Endodermal cell (in vitro differentiated cells): Measurements from ENCODE around the gene CHDH. TPM values are rescaled to one million over a fixed set of nuclear protein-coding genes. Genes with fewer than 3 reads are reported as not detected.

Source experiments
- DNase-seq: peaks from one replicate; pipeline ENCODE4 v3.0.0-alpha.2; 2017
- H3K27ac ChIP-seq: 2 replicates; pipeline ENCODE4 v1.5.1; 2013; ENCODE audit warnings: mild to moderate bottlenecking, low read depth, low read length, moderate library complexity
- H3K27me3 ChIP-seq: 2 replicates; pipeline ENCODE4 v1.6.1; 2013; ENCODE audit warnings: mild to moderate bottlenecking, low read length, moderate library complexity; ENCODE audit not compliant: insufficient read depth, control insufficient read depth, poor library complexity, severe bottlenecking
- H3K36me3 ChIP-seq: 2 replicates; pipeline ENCODE4 v1.7.0; 2013; ENCODE audit warnings: mild to moderate bottlenecking, low read length, moderate library complexity; ENCODE audit not compliant: control insufficient read depth, insufficient read depth
- H3K4me1 ChIP-seq: one replicate; pipeline ENCODE4 v1.7.0; 2013; ENCODE audit warnings: low read length; ENCODE audit not compliant: control insufficient read depth, insufficient read depth
- H3K4me3 ChIP-seq: 2 replicates; pipeline ENCODE4 v1.5.1; 2013; ENCODE audit warnings: mild to moderate bottlenecking, low read length, moderate library complexity
- H3K9ac ChIP-seq: 2 replicates; pipeline ENCODE4 v1.6.1; 2013; ENCODE audit warnings: mild to moderate bottlenecking, low read length, moderate library complexity; ENCODE audit not compliant: poor library complexity, severe bottlenecking; ENCODE audit errors: extremely low read depth
- H3K9me3 ChIP-seq: 2 replicates; pipeline ENCODE4 v1.6.1; 2013; ENCODE audit warnings: mild to moderate bottlenecking, low read length, moderate library complexity; ENCODE audit not compliant: control insufficient read depth
- H3K27ac Mint-ChIP-seq: 2 replicates; pipeline ENCODE4 v1.8.0; 2020; ENCODE audit warnings: mixed read lengths
- H3K27me3 Mint-ChIP-seq: 2 replicates; pipeline ENCODE4 v1.8.0; 2021; ENCODE audit warnings: mild to moderate bottlenecking, mixed read lengths; ENCODE audit not compliant: insufficient read depth
- H3K36me3 Mint-ChIP-seq: 2 replicates; pipeline ENCODE4 v1.8.0; 2020; ENCODE audit warnings: low read depth, mixed read lengths
- H3K4me1 Mint-ChIP-seq: 2 replicates; pipeline ENCODE4 v1.8.0; 2020; ENCODE audit warnings: mixed read lengths
- H3K4me3 Mint-ChIP-seq: 2 replicates; pipeline ENCODE4 v1.8.0; 2020; ENCODE audit warnings: mild to moderate bottlenecking, moderate library complexity, mixed read lengths
- H3K9me3 Mint-ChIP-seq: 2 replicates; pipeline ENCODE4 v1.8.0; 2020; ENCODE audit warnings: mild to moderate bottlenecking, mixed read lengths
- CTCF ChIP-seq: fragments of 200-600 bp; sonication (generic); conservative IDR thresholded peaks from 2 replicates; pipeline ENCODE4 v1.5.0; 2021; ENCODE audit warnings: antibody characterized with exemption, mild to moderate bottlenecking
- WGBS, 2 experiments: methylation state at CpG; one replicate each; pipeline versions ENCODE4 v1.1.5 to v1.1.7; 2013; ENCODE audit warnings: missing lambda C conversion rate in 2 of 2, mixed read lengths in 1 of 2; ENCODE audit not compliant: insufficient coverage in 1 of 2, insufficient read length in 1 of 2; 5-methylcytosine and 5-hydroxymethylcytosine counted together
- total RNA-seq, 2 donors: library from RNA; stranded (reverse); fragmentation: NEBNext Ultra II Directional in 1 of 2; extraction: Animal tissue kit (Norgen Biotek cat#: 25700) in 1 of 2; gene quantifications; 2 replicates in 1 of 2; 3 replicates in 1 of 2; pipeline ENCODE4 v1.2.1, GENCODE V29; 2021

The CHDH gene
- total RNA-seq, 2 donors from 2014 or later, result 12.7 to 21.4 TPM

DNA sequence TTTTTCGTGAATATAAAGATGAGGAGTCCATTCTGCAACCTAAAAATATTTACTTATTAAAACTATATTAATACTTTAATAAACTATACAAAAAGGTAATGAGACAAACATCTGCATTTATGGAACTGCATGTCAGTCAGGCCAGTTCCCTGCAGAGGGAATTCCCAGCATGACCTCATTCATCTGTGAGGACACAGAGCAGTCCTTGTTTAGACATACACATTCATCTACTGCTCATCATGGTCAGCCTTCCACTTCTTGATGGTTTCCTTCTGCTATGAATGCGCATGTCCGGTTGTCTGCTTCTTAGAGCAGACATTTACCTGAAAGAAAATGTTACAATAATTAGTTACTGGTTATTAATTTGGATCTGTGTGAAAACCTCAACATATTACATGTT, 39.0 kb upstream of the CHDH start:
- Histone ChIP-seq H3K4me3 (no peak overlapping the region), H3K4me1 (peaks cover 3% of the 10 kb centered on the region), H3K9me3 (no peaks in the 10 kb centered on the region), H3K27ac (no peak overlapping the region), H3K36me3 (peaks cover 44% of the 10 kb centered on the region), H3K9ac (no peak overlapping the region), H3K27me3 (no peaks in the 10 kb centered on the region)
- H3K9me3 Mint-ChIP-seq, result no peaks in the 10 kb centered on the region
- WGBS, 2 experiments, result 97% methylated on average over 3 of the region's 3 CpGs; no CpG with 5 or more reads in 1 of the 2 experiments
- H3K27ac Mint-ChIP-seq, result no peak overlapping the region
- H3K36me3 Mint-ChIP-seq, result peaks cover 25% of the 10 kb centered on the region
- no peak overlapping the region for H3K4me3 Mint-ChIP-seq
- no peaks in the 10 kb centered on the region for H3K27me3 Mint-ChIP-seq
- TF ChIP-seq CTCF, result no peak
- peaks cover 16% of the 10 kb centered on the region for H3K4me1 Mint-ChIP-seq
- DNase-seq, result no peak

- no peaks in the 10 kb centered on the region for H3K27me3 Mint-ChIP-seq
- WGBS, 2 experiments, result 93 to 96% methylated on average over 7 to 11 of the region's 11 CpGs
- H3K27me3 ChIP-seq, result no peaks in the 10 kb centered on the region
- H3K9ac ChIP-seq, result no peak overlapping the region
- peaks cover 31% of the 10 kb centered on the region for H3K36me3 Mint-ChIP-seq
- H3K4me1 Mint-ChIP-seq, result peaks cover 11% of the 10 kb centered on the region
- H3K4me3 Mint-ChIP-seq, result no peak overlapping the region
- no peak overlapping the region for H3K27ac Mint-ChIP-seq
- H3K9me3 Mint-ChIP-seq, result no peaks in the 10 kb centered on the region
- H3K27ac ChIP-seq, result no peak overlapping the region
- H3K4me1 ChIP-seq, result peaks cover 3% of the 10 kb centered on the region
- no peak for TF ChIP-seq CTCF
- no peak overlapping the region for H3K4me3 ChIP-seq
- H3K9me3 ChIP-seq, result no peaks in the 10 kb centered on the region
- H3K36me3 ChIP-seq, result peaks cover 50% of the 10 kb centered on the region
- DNase-seq, result no peak
These were observed 38.4 kb upstream of the CHDH start for GRCh38 chr3:53884623-53885022.

DNA sequence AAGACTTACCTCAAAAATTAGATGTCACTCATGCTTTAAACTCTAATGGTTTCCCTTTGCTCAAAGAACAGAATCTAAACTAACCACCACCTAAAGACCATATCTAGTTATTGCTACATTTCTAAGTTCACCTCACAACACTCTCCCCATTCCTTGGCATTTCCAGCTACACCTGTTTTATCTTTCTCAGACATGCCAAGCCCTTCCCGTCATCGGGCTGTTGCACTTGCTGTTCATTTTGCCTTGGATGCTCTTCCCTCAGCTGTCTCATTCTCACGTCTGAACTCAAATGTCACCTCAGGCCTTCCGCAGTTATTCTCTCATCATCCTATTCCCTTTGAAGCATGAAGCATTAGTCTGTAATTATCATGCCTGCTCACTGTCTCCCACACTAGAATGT, 36.8 kb upstream of the CHDH start:
- Histone ChIP-seq H3K9ac (no peak overlapping the region), H3K27me3 (no peaks in the 10 kb centered on the region), H3K4me1 (peaks cover 3% of the 10 kb centered on the region), H3K36me3 (peaks cover 61% of the 10 kb centered on the region), H3K27ac (no peak overlapping the region), H3K9me3 (no peaks in the 10 kb centered on the region), H3K4me3 (no peak overlapping the region)
- Mint-ChIP-seq H3K27ac (peak overlapping the region; percentile 4), H3K36me3 (peaks cover 36% of the 10 kb centered on the region), H3K27me3 (no peaks in the 10 kb centered on the region), H3K9me3 (no peaks in the 10 kb centered on the region), H3K4me1 (peaks cover 11% of the 10 kb centered on the region), H3K4me3 (peak overlapping the region; percentile 96)
- 95 to 100% methylated on average over 4 of the region's 4 CpGs for WGBS, 2 experiments
- DNase-seq, result no peak
- no peak for TF ChIP-seq CTCF
